Esophagus muscularis mucosa (tissue), 3 donors: Measurements from ENCODE around the gene ANKRD13B.

Experiments
- CTCF ChIP-seq, 3 experiments: fragments of 200-600 bp in 2 of 3; fragments of 450-650 bp in 1 of 3; sonication (generic) in 2 of 3; IDR thresholded peaks; one replicate each; pipeline ENCODE4 v1.5.1; 2017 to 2019; ENCODE audit warnings: antibody characterized with exemption in 3 of 3, mild to moderate bottlenecking in 2 of 3, moderate library complexity in 1 of 3
- POLR2A ChIP-seq: fragments of 450-650 bp; IDR thresholded peaks from one replicate; pipeline ENCODE4 v1.6.1; 2017; ENCODE audit warnings: antibody characterized with exemption, moderate library complexity, mild to moderate bottlenecking, low read depth

- TF ChIP-seq CTCF (IDR thresholded peaks at IDR 0.05) (no peak), POLR2A (no peak)
Measured at GRCh38 chr17:29627951-29628350, 35.0 kb downstream of the ANKRD13B start.
